Cardiac muscle cell (in vitro differentiated cells and primary cell): ENCODE results near the gene IL18RAP. TPM values are rescaled to one million over a fixed set of nuclear protein-coding genes. Genes with fewer than 3 reads are reported as not detected.

Experiments
- DNase-seq, 2 donors: peaks; one replicate each; pipeline versions ENCODE4 v3.0.0 to v3.0.0-alpha.2; 2010 to 2017; ENCODE audit warnings: low read depth in 1 of 2, low spot score in 1 of 2
- H3K27ac ChIP-seq: fragments of 200-600 bp; sonication (generic); 2 replicates; pipeline ENCODE4 v1.5.1; 2016
- H3K27me3 ChIP-seq: fragments of 200-600 bp; sonication (generic); 2 replicates; pipeline ENCODE4 v1.6.0; 2016; ENCODE audit warnings: control low read depth
- H3K36me3 ChIP-seq: fragments of 200-600 bp; sonication (generic); 2 replicates; pipeline ENCODE4 v1.5.1; 2016; ENCODE audit warnings: control low read depth
- H3K4me1 ChIP-seq: fragments of 200-600 bp; sonication (generic); 2 replicates; pipeline ENCODE4 v1.8.1; 2017; ENCODE audit warnings: low read depth, mild to moderate bottlenecking, mixed run types
- H3K4me3 ChIP-seq: fragments of 200-600 bp; sonication (generic); 2 replicates; pipeline ENCODE4 v1.5.1; 2016; ENCODE audit warnings: mild to moderate bottlenecking
- H3K9me3 ChIP-seq: fragments of 200-600 bp; sonication (generic); 2 replicates; pipeline ENCODE4 v1.5.1; 2017; ENCODE audit warnings: low read depth, mild to moderate bottlenecking, control low read depth
- CTCF ChIP-seq: IDR thresholded peaks from 2 replicates; pipeline ENCODE4 v1.5.1; 2012; ENCODE audit warnings: low read depth, mild to moderate bottlenecking, low read length
- polyA plus RNA-seq: library from polyadenylated mRNA; unstranded; fragments of >200 nt; fragmentation: Nextera tagmentation; extraction: Ambion mirVana; gene quantifications from 2 replicates; pipeline ENCODE4 v1.2.1, GENCODE V29; 2016
- total RNA-seq: library from RNA; depleted of rRNA; stranded (reverse); fragments of >200 nt; gene quantifications from 2 replicates; pipeline ENCODE4 v1.2.3, GENCODE V29; 2016

Gene IL18RAP
- total and polyA plus RNA-seq, 2 experiments from 2014 or later: 0.09 TPM; not detected in 1

DNA sequence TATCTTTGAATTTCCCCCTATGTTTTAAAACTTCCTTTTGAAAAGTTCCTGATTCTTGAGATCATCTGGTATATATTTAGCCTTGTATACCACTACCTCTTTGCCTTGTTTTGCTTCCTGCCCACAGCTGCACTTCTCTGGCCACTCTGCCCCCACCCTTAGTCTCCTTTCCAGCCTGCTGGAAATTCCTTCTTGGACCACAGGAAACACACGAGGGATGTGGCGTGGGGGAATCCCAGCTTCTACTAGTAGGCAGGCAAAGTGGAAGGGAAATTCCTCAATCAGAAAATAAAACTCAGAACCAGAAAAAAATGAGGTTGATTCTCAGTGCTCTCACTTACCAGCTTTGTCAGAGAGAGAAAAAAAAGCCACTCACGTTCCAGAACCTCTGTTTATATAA, 13.4 kb downstream of the IL18RAP start:
- no peaks in the 10 kb centered on the region for H3K9me3 ChIP-seq
- no peak for TF ChIP-seq CTCF
- no peak overlapping the region for H3K4me3 ChIP-seq
- no peak overlapping the region for H3K27ac ChIP-seq
- H3K4me1 ChIP-seq: no peaks in the 10 kb centered on the region
- H3K36me3 ChIP-seq: no peaks in the 10 kb centered on the region
- no peaks in the 10 kb centered on the region for H3K27me3 ChIP-seq
- DNase-seq: peak in 1 of 2 donors; percentile 76

DNA sequence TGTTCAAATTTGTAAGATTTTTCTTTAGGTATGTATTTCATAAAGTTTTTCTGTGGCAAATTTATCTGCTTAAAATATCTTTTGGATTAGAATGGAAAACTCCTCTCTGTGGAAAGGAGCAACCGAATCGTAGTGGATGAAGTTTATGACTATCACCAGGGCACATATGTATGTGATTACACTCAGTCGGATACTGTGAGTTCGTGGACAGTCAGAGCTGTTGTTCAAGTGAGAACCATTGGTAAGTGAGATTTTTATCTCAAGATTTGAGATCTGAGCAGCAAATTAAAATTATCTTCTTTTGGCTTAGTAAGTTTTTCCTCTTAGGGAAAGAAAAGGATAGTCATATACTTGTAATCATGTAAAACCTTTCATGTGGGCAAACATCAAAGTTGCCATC, 14.2 kb downstream of the IL18RAP start:
- Histone ChIP-seq H3K9me3 (no peaks in the 10 kb centered on the region), H3K36me3 (no peaks in the 10 kb centered on the region), H3K4me1 (no peaks in the 10 kb centered on the region), H3K4me3 (no peak overlapping the region), H3K27ac (no peak overlapping the region), H3K27me3 (no peaks in the 10 kb centered on the region)
- DNase-seq: no peak
- no peak for TF ChIP-seq CTCF

GRCh38 chr2:102438111-102438510, 15.2 kb downstream of the IL18RAP start:
- no peak for TF ChIP-seq CTCF
- Histone ChIP-seq H3K27ac (no peak overlapping the region), H3K4me3 (no peak overlapping the region), H3K4me1 (no peaks in the 10 kb centered on the region), H3K9me3 (no peaks in the 10 kb centered on the region), H3K36me3 (no peaks in the 10 kb centered on the region), H3K27me3 (no peaks in the 10 kb centered on the region)
- no peak for DNase-seq

DNA sequence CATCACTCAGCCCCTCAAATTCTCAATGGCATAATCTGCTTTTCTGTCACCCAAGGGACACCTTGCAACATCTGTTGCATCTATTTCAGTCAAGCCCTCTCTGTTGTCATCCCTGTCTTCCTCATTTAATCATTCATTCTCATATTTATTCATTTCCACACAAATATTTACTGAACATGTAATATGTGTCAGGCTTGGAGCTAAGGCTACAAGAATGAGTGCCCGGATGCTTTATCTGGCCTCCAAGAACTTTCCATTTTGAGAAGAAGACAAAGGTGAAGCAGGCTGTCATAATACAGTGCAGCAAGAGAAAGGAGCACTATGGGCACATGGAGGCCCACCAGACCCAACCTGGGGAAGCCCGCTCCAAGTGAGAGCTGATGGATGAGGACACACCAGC, 15.6 kb downstream of the IL18RAP start:
- DNase-seq: no peak
- H3K27me3 ChIP-seq: no peaks in the 10 kb centered on the region
- H3K9me3 ChIP-seq: no peaks in the 10 kb centered on the region
- H3K4me3 ChIP-seq: no peak overlapping the region
- no peak for TF ChIP-seq CTCF
- no peak overlapping the region for H3K27ac ChIP-seq
- no peaks in the 10 kb centered on the region for H3K36me3 ChIP-seq
- no peaks in the 10 kb centered on the region for H3K4me1 ChIP-seq

DNA sequence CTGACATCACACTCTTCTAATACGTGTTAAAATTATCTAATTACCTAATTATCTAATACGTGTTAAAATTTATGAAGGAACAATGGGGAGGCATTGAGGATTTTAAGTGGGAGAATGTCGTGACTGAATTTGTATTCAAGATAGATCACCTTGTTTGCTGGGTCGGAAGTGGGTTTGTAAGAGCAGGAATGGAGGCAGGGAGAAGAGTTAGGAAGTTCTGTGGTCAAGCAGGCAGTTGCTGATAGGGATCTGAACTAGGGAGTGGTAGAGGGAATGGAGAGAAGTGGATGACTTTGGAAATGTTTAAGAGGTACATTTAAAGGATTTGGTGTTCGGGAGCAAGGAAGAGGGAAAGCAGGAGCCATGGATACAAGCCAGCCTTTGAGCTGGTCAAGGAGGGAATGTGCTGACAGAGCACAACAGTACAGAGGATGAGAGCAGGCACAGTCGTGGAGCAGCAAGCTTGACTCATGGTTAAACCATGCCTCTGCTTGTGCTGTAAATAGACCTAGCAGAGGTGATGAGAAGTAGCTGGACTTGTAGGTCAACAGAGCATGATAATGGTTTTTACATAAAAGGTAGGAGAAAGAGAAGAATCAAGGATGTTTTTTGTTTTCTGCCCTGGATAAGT, 16.2 kb downstream of the IL18RAP start:
- no peak overlapping the region for H3K27ac ChIP-seq
- no peaks in the 10 kb centered on the region for H3K36me3 ChIP-seq
- H3K9me3 ChIP-seq: no peaks in the 10 kb centered on the region
- TF ChIP-seq CTCF: no peak
- no peak overlapping the region for H3K4me3 ChIP-seq
- DNase-seq: peak; percentile 13 to 89
- no peaks in the 10 kb centered on the region for H3K27me3 ChIP-seq
- H3K4me1 ChIP-seq: no peaks in the 10 kb centered on the region
